Mesenchymal stem cell (in vitro differentiated cells and primary cell): ENCODE measurements around the gene ZNF618.

ENCODE experiments used
- DNase-seq: peaks from one replicate; pipeline ENCODE4 v3.0.0-alpha.2; 2013
- H2AFZ ChIP-seq: one replicate; pipeline ENCODE4 v1.6.1; 2013; ENCODE audit warnings: low read depth, mild to moderate bottlenecking, control low read depth, inconsistent platforms, low read length, moderate library complexity
- H2AK5ac ChIP-seq: 2 replicates; pipeline ENCODE4 v1.6.1; 2013; ENCODE audit warnings: low read length, moderate library complexity, mild to moderate bottlenecking, inconsistent platforms; ENCODE audit not compliant: severe bottlenecking
- H2BK120ac ChIP-seq: one replicate; pipeline ENCODE4 v1.6.1; 2013; ENCODE audit warnings: low read depth, mild to moderate bottlenecking, inconsistent platforms, low read length, moderate library complexity
- H2BK12ac ChIP-seq, 2 experiments: one replicate each; pipeline ENCODE4 v1.6.1; 2013; ENCODE audit warnings: inconsistent platforms in 2 of 2, low read length in 2 of 2, mild to moderate bottlenecking in 2 of 2, moderate library complexity in 2 of 2, control low read depth in 1 of 2
- H2BK15ac ChIP-seq: one replicate; pipeline ENCODE4 v1.6.1; 2013; ENCODE audit warnings: mild to moderate bottlenecking, low read depth, inconsistent platforms; ENCODE audit not compliant: poor library complexity, severe bottlenecking
- H2BK5ac ChIP-seq: 2 replicates; pipeline ENCODE4 v1.6.1; 2013; ENCODE audit warnings: low read depth, mild to moderate bottlenecking, low read length, control low read depth, inconsistent platforms; ENCODE audit not compliant: poor library complexity, severe bottlenecking
- H3K14ac ChIP-seq, 2 experiments: one replicate each; pipeline ENCODE4 v1.6.1; 2013; ENCODE audit warnings: inconsistent platforms in 2 of 2, low read length in 2 of 2, control low read depth in 1 of 2, mild to moderate bottlenecking in 1 of 2, moderate library complexity in 1 of 2
- H3K18ac ChIP-seq, 2 experiments: one replicate each; pipeline ENCODE4 v1.6.1; 2013; ENCODE audit warnings: inconsistent platforms in 2 of 2, low read length in 2 of 2, control low read depth in 1 of 2, low read depth in 1 of 2, mild to moderate bottlenecking in 1 of 2
- H3K23ac ChIP-seq, 2 experiments: one replicate each; pipeline ENCODE4 v1.6.1; 2013; ENCODE audit warnings: inconsistent platforms in 2 of 2, low read length in 2 of 2, mild to moderate bottlenecking in 2 of 2, moderate library complexity in 2 of 2, control low read depth in 1 of 2
- H3K27ac ChIP-seq: 2 replicates; pipeline ENCODE4 v1.5.1; 2013; ENCODE audit warnings: mild to moderate bottlenecking, moderate library complexity, low read length, control low read depth, inconsistent platforms; ENCODE audit not compliant: poor library complexity, severe bottlenecking
- H3K27me3 ChIP-seq, 2 experiments: 2 replicates each; pipeline versions ENCODE4 v1.6.1 to v1.7.0; 2013; ENCODE audit warnings: low read length in 2 of 2, mild to moderate bottlenecking in 2 of 2, moderate library complexity in 2 of 2, control low read depth in 1 of 2, inconsistent platforms in 1 of 2; ENCODE audit not compliant: control insufficient read depth in 1 of 2, insufficient read depth in 1 of 2
- H3K36me3 ChIP-seq, 2 experiments: 2 replicates each; pipeline versions ENCODE4 v1.6.1 to v1.7.0; 2013; ENCODE audit warnings: low read length in 2 of 2, control low read depth in 1 of 2, inconsistent platforms in 1 of 2, low read depth in 1 of 2, mild to moderate bottlenecking in 1 of 2; ENCODE audit not compliant: insufficient read depth in 2 of 2, control insufficient read depth in 1 of 2
- H3K4ac ChIP-seq, 2 experiments: one replicate each; pipeline ENCODE4 v1.6.1; 2013; ENCODE audit warnings: inconsistent platforms in 2 of 2, low read length in 2 of 2, mild to moderate bottlenecking in 2 of 2, moderate library complexity in 2 of 2, control low read depth in 1 of 2, low read depth in 1 of 2
- H3K4me1 ChIP-seq: 2 replicates; pipeline ENCODE4 v1.6.1; 2013; ENCODE audit warnings: low read depth, low read length, control low read depth; ENCODE audit not compliant: control insufficient read depth, insufficient read depth
- H3K4me2 ChIP-seq: 2 replicates; pipeline ENCODE4 v1.6.1; 2013; ENCODE audit warnings: low read length, mild to moderate bottlenecking, inconsistent platforms; ENCODE audit not compliant: poor library complexity, severe bottlenecking
- H3K4me3 ChIP-seq, 2 experiments: 2 replicates each; pipeline versions ENCODE4 v1.5.1 to v1.7.0; 2013; ENCODE audit warnings: low read length in 2 of 2, mild to moderate bottlenecking in 2 of 2, control low read depth in 1 of 2, low read depth in 1 of 2; ENCODE audit not compliant: insufficient read depth in 1 of 2
- H3K79me1 ChIP-seq: replicated peaks from 2 replicates; pipeline ENCODE4 v1.6.1; 2013; ENCODE audit warnings: mild to moderate bottlenecking, control low read depth, low read length, inconsistent platforms; ENCODE audit not compliant: poor library complexity, severe bottlenecking
- H3K9ac ChIP-seq: 2 replicates; pipeline ENCODE4 v1.7.0; 2013; ENCODE audit warnings: mild to moderate bottlenecking, low read length, moderate library complexity
- H3K9me3 ChIP-seq: 2 replicates; pipeline ENCODE4 v1.7.0; 2013; ENCODE audit warnings: mild to moderate bottlenecking, low read length; ENCODE audit not compliant: control insufficient read depth
- H4K8ac ChIP-seq: one replicate; pipeline ENCODE4 v1.6.1; 2013; ENCODE audit warnings: inconsistent platforms, mild to moderate bottlenecking, low read length, moderate library complexity
- H4K91ac ChIP-seq: one replicate; pipeline ENCODE4 v1.6.1; 2013; ENCODE audit warnings: mild to moderate bottlenecking, low read length, inconsistent platforms
- WGBS: methylation state at CpG from one replicate; pipeline ENCODE4 v1.1.7; 2013; ENCODE audit warnings: mixed read lengths; 5-methylcytosine and 5-hydroxymethylcytosine counted together

Gene ZNF618

DNA sequence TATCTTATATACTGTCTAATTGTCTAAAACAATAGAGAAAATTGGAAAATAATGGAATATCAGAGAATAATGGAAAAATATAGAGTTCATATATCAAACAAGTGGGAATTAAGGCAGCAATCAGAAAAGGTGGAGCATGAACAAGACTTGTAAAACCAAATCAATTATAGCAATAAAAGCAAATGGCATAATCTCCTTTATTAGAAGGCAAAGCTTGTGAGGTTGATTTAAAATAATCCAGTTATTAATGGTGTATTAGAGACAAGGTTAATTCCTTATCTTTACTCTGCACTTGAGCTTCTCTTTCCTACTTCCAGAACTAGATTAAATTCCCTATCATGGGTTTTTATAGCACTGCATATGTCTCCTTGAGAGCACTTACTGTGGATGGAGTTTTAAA, 137.9 kb downstream of the ZNF618 start:
- no peak overlapping the region for H3K4ac ChIP-seq
- no peak overlapping the region for H2BK5ac ChIP-seq
- no peak overlapping the region for H3K4me2 ChIP-seq
- H3K4me1 ChIP-seq: no peaks in the 10 kb centered on the region
- H3K4me3 ChIP-seq: no peak overlapping the region
- no peak overlapping the region for H4K91ac ChIP-seq
- no peak overlapping the region for H2BK15ac ChIP-seq
- peaks cover 13% of the 10 kb centered on the region for H3K79me1 ChIP-seq
- H3K27ac ChIP-seq: no peak overlapping the region
- no peak overlapping the region for H2AFZ ChIP-seq
- H3K27me3 ChIP-seq: no peaks in the 10 kb centered on the region
- H4K8ac ChIP-seq: no peak overlapping the region
- no peak overlapping the region for H3K9ac ChIP-seq
- H3K23ac ChIP-seq: no peak overlapping the region
- no peak overlapping the region for H3K18ac ChIP-seq
- H2BK120ac ChIP-seq: no peak overlapping the region
- peaks cover under 1% of the 10 kb centered on the region for H3K9me3 ChIP-seq
- DNase-seq: no peak
- peaks cover 42 to 81% of the 10 kb centered on the region in 2 experiments for H3K36me3 ChIP-seq
- H3K14ac ChIP-seq: no peak overlapping the region
- no peak overlapping the region for H2BK12ac ChIP-seq
- H2AK5ac ChIP-seq: no peak overlapping the region

DNA sequence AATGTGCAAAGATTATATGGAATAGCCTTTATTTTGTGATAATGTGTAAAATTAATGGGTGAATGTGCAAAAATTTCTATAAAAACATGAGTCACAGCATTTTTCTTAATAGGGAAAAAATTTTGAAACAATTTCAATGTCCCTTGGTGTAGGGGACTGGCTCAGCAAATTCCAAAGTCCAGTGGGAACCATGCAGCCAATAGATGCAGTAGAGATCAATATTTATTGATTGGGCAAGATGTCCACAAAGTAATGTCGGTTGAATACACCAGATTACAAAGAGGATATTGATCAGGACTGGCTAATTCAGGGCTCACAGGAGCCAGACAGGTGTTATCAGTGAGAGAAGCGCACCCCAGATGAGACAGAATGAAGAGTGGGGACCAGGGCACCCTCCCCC, 139.5 kb downstream of the ZNF618 start:
- Histone ChIP-seq H3K79me1 (peaks cover 13% of the 10 kb centered on the region), H3K27me3 (no peaks in the 10 kb centered on the region), H2AFZ (no peak overlapping the region), H2BK15ac (no peak overlapping the region), H3K14ac (no peak overlapping the region), H3K4ac (no peak overlapping the region), H4K91ac (no peak overlapping the region), H2BK12ac (no peak overlapping the region), H2AK5ac (no peak overlapping the region), H3K4me1 (no peaks in the 10 kb centered on the region), H3K4me3 (no peak overlapping the region), H4K8ac (no peak overlapping the region), H3K23ac (no peak overlapping the region), H3K27ac (no peak overlapping the region), H3K18ac (no peak overlapping the region), H2BK5ac (no peak overlapping the region), H3K36me3 (peaks cover 39 to 86% of the 10 kb centered on the region in 2 experiments), H2BK120ac (no peak overlapping the region), H3K4me2 (no peak overlapping the region), H3K9me3 (peaks cover 15% of the 10 kb centered on the region), H3K9ac (no peak overlapping the region)
- 96% methylated on average over 2 of the region's 2 CpGs for WGBS
- DNase-seq: no peak

DNA sequence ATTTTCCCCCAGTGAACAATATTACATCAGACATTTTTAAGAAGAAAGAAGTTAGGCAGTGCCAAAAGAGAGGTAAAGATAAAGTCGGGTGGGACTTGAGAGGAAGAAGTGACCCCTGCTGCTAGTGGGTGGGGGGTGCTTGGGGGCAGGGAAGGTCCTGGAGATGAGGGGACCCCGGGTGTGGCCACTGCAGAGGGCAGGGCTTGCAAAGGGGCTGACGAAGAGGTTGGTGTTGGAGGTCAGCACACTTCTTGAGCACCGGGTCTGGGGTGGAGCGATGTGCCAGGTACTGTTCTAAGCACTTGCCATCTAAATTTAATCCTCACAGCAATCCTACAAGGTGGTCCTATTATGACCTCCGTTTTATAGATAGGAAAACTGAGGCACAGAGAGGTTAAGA, 140.0 kb downstream of the ZNF618 start:
- Histone ChIP-seq H3K79me1 (peaks cover 13% of the 10 kb centered on the region), H3K18ac (no peak overlapping the region), H2BK5ac (no peak overlapping the region), H2BK120ac (no peak overlapping the region), H3K23ac (no peak overlapping the region), H3K9ac (no peak overlapping the region), H3K4me1 (no peaks in the 10 kb centered on the region), H4K91ac (no peak overlapping the region), H2AK5ac (no peak overlapping the region), H3K36me3 (peaks cover 39 to 86% of the 10 kb centered on the region in 2 experiments), H3K9me3 (peaks cover 18% of the 10 kb centered on the region), H3K4me3 (no peak overlapping the region), H4K8ac (no peak overlapping the region), H3K14ac (no peak overlapping the region), H2BK12ac (no peak overlapping the region), H3K27me3 (no peaks in the 10 kb centered on the region), H3K4ac (no peak overlapping the region), H3K4me2 (no peak overlapping the region), H2AFZ (no peak overlapping the region), H3K27ac (no peak overlapping the region), H2BK15ac (no peak overlapping the region)
- 95% methylated on average over 4 of the region's 6 CpGs for WGBS
- DNase-seq: no peak

DNA sequence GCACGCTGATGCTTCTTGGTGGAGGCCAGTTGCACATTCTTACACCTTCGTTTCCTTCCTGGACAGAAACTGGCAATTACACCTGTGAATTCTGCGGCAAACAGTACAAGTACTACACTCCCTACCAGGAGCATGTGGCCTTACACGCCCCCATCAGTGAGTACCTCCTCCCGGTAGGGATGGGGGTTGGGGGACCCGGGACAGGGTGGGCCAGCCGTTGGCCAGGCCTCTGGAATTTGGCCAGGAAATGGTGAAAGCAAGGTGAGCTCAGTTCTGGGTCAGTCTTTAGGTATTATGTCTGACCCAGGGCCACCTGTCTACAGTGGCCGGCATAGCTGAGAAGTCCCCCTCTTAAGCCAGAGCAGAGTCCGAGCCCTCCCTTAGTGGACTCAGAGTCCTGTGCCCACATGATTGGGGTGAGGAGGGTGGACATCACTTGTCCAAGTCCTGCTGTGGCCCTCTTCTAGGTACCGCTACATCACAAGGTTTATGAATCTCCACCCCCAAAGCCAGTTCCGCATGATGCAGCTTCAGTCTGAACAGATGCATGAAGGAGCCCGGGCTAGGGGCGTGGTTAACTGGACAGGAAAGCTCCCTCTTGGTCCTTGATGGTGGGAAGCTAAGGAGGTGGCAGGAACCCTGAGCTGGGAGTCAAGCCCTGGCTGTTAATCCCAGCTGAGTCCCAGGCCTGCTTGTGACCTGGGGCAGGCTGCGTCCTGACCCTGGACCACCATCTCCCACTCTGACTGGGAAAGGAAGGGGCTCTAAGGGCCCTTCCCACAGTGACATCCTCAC, 140.7 kb downstream of the ZNF618 start:
- Histone ChIP-seq H3K27me3 (no peaks in the 10 kb centered on the region), H3K36me3 (peaks cover 34 to 86% of the 10 kb centered on the region in 2 experiments), H4K8ac (no peak overlapping the region), H2AFZ (no peak overlapping the region), H3K4ac (no peak overlapping the region), H3K4me3 (no peak overlapping the region), H2BK5ac (no peak overlapping the region), H3K9ac (no peak overlapping the region), H2BK12ac (no peak overlapping the region), H3K4me1 (no peaks in the 10 kb centered on the region), H3K14ac (no peak overlapping the region), H3K23ac (no peak overlapping the region), H2BK120ac (no peak overlapping the region), H3K9me3 (peaks cover 25% of the 10 kb centered on the region), H2AK5ac (no peak overlapping the region), H3K79me1 (peaks cover 13% of the 10 kb centered on the region), H3K27ac (no peak overlapping the region), H2BK15ac (no peak overlapping the region), H3K4me2 (no peak overlapping the region), H4K91ac (no peak overlapping the region), H3K18ac (no peak overlapping the region)
- WGBS: 97% methylated on average over 12 of the region's 14 CpGs
- DNase-seq: no peak
